IMR-90 (cell line): ENCODE measurements around the gene RIMBP2.

Experiments
- MAFK ChIP-seq: IDR thresholded peaks from 2 replicates; pipeline ENCODE4 v1.6.1; 2012; ENCODE audit warnings: low read depth, low read length, improper control_type of control experiment
- MXI1 ChIP-seq: IDR thresholded peaks from 2 replicates; pipeline ENCODE4 v1.6.1; 2012; ENCODE audit warnings: low read depth, mild to moderate bottlenecking, low read length, moderate library complexity, borderline replicate concordance
- NFE2L2 ChIP-seq: fragments of 150-350 bp; IDR thresholded peaks from 2 replicates; pipeline ENCODE4 v1.6.1; 2016; ENCODE audit warnings: low read depth, mild to moderate bottlenecking, low read length
- POLR2A ChIP-seq: IDR thresholded peaks from 2 replicates; pipeline ENCODE4 v1.6.1; 2012; ENCODE audit warnings: mild to moderate bottlenecking, low read depth, low read length
- RAD21 ChIP-seq: IDR thresholded peaks from 2 replicates; pipeline ENCODE4 v1.6.1; 2012; ENCODE audit warnings: low read length, improper control_type of control experiment
- RFX5 ChIP-seq: IDR thresholded peaks from 2 replicates; pipeline ENCODE4 v1.8.0; 2012; ENCODE audit warnings: low read depth, mild to moderate bottlenecking, low read length, moderate library complexity
- TF ChIP-seq, protein P1 (sequence below): conservative IDR thresholded peaks from 2 replicates; pipeline ENCODE4 v1.5.1; 2012; ENCODE audit warnings: mild to moderate bottlenecking, low read depth, low read length, improper control_type of control experiment

DNA sequence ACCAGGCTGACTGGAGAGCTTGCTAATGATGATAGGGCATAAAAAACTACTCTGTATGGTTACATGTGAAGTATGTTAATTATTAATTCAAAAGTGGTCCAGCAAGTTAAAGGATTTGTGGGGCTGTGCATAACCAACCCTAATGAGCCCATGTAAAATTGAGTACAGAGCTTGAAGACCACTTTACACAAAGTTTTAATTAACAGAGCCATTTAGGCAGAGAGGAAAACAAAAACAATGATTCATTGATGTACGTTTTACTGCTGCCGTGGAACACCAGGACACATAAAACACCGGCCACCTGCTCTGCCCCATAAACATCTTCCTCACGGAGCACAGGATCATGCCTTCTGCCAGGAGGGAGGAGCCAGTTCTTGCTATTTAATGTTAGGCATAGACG lies 83.5 kb downstream of the RIMBP2 start:
- TF ChIP-seq MAFK (no peak), RFX5 (no peak), NFE2L2 (no peak), RAD21 (no peak), POLR2A (no peak), MXI1 (no peak)
- TF ChIP-seq, protein P1, sequence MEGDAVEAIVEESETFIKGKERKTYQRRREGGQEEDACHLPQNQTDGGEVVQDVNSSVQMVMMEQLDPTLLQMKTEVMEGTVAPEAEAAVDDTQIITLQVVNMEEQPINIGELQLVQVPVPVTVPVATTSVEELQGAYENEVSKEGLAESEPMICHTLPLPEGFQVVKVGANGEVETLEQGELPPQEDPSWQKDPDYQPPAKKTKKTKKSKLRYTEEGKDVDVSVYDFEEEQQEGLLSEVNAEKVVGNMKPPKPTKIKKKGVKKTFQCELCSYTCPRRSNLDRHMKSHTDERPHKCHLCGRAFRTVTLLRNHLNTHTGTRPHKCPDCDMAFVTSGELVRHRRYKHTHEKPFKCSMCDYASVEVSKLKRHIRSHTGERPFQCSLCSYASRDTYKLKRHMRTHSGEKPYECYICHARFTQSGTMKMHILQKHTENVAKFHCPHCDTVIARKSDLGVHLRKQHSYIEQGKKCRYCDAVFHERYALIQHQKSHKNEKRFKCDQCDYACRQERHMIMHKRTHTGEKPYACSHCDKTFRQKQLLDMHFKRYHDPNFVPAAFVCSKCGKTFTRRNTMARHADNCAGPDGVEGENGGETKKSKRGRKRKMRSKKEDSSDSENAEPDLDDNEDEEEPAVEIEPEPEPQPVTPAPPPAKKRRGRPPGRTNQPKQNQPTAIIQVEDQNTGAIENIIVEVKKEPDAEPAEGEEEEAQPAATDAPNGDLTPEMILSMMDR = no peak
